ENCODE measurements around the gene BTBD3. TPM values are rescaled to one million over a fixed set of nuclear protein-coding genes. Genes with fewer than 3 reads are reported as not detected.

BTBD3 gene
- total RNA-seq, 2 donors from 2014 or later: 81.7 to 115 TPM

- Histone ChIP-seq H3K9me3 (ENCODE audit: control insufficient read depth, low read length) (no peaks in the 10 kb centered on the region), H3K27ac (ENCODE audit: low read depth, low read length) (no peak overlapping the region), H3K27me3 (ENCODE audit: control insufficient read depth, insufficient read depth, low read length, poor library complexity, severe bottlenecking) (no peaks in the 10 kb centered on the region), H3K36me3 (ENCODE audit: control insufficient read depth, insufficient read depth, low read length) (peaks cover 8% of the 10 kb centered on the region), H3K4me3 (ENCODE audit: low read length) (no peak overlapping the region), H3K4me1 (ENCODE audit: control insufficient read depth, insufficient read depth, low read length) (no peaks in the 10 kb centered on the region), H3K9ac (ENCODE audit: extremely low read depth, low read length, poor library complexity, severe bottlenecking) (no peak overlapping the region)
- H3K27me3 Mint-ChIP-seq (ENCODE audit: insufficient read depth): no peaks in the 10 kb centered on the region
- 96 to 97% methylated on average over 2 to 6 of the region's 6 CpGs for WGBS, 2 experiments (ENCODE audit: insufficient coverage in 1 of 2, insufficient read length in 1 of 2)
- H3K9me3 Mint-ChIP-seq: no peaks in the 10 kb centered on the region
- no peak for TF ChIP-seq CTCF (conservative IDR thresholded peaks at IDR 0.05)
- H3K4me3 Mint-ChIP-seq: no peak overlapping the region
- no peak for DNase-seq
- H3K27ac Mint-ChIP-seq: no peak overlapping the region
- H3K36me3 Mint-ChIP-seq (ENCODE audit: low read depth): peaks cover 19% of the 10 kb centered on the region
- H3K4me1 Mint-ChIP-seq: peaks cover 14% of the 10 kb centered on the region
Observed at GRCh38 chr20:11905460-11906179, 12.1 kb upstream of the BTBD3 start.

GRCh38 chr20:11906626-11907480, 10.8 kb upstream of the BTBD3 start:
- Histone ChIP-seq H3K27me3 (ENCODE audit: control insufficient read depth, insufficient read depth, low read length, poor library complexity, severe bottlenecking) (no peaks in the 10 kb centered on the region), H3K36me3 (ENCODE audit: control insufficient read depth, insufficient read depth, low read length) (peaks cover 8% of the 10 kb centered on the region), H3K27ac (ENCODE audit: low read depth, low read length) (no peak overlapping the region), H3K4me3 (ENCODE audit: low read length) (no peak overlapping the region), H3K9ac (ENCODE audit: extremely low read depth, low read length, poor library complexity, severe bottlenecking) (no peak overlapping the region), H3K9me3 (ENCODE audit: control insufficient read depth, low read length) (no peaks in the 10 kb centered on the region), H3K4me1 (ENCODE audit: control insufficient read depth, insufficient read depth, low read length) (no peaks in the 10 kb centered on the region)
- no peak overlapping the region for H3K27ac Mint-ChIP-seq
- no peak overlapping the region for H3K4me3 Mint-ChIP-seq
- no peaks in the 10 kb centered on the region for H3K27me3 Mint-ChIP-seq (ENCODE audit: insufficient read depth)
- peaks cover 14% of the 10 kb centered on the region for H3K36me3 Mint-ChIP-seq (ENCODE audit: low read depth)
- H3K9me3 Mint-ChIP-seq: no peaks in the 10 kb centered on the region
- H3K4me1 Mint-ChIP-seq: peaks cover 17% of the 10 kb centered on the region
- no peak for DNase-seq
- 98% methylated on average over 4 of the region's 4 CpGs; no CpG with 5 or more reads in 1 of the 2 experiments for WGBS, 2 experiments (ENCODE audit: insufficient coverage in 1 of 2, insufficient read length in 1 of 2)
- TF ChIP-seq CTCF (conservative IDR thresholded peaks at IDR 0.05): no peak

DNA sequence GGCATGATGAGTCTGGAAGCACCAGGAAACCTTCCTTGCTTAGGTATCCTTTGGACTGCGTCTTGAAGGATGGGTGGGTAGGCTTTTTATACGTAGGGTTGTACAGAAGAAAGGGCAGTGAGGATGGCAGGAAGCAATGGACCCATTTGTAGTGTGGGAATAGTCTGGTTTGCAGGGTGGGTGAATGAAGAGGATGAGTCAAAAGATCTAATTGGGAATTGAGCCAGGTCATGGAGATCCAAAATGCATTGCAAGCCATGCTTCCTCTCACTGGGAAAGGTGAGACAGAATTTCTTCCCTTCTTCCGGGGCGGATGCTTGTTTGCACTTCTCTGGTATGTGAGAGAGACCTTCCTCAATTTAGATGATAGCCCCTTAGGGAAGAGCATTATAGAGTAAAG, 10.1 kb upstream of the BTBD3 start:
- Mint-ChIP-seq H3K4me1 (peaks cover 24% of the 10 kb centered on the region), H3K27me3 (ENCODE audit: insufficient read depth) (no peaks in the 10 kb centered on the region), H3K36me3 (ENCODE audit: low read depth) (peaks cover 14% of the 10 kb centered on the region), H3K27ac (no peak overlapping the region), H3K9me3 (no peaks in the 10 kb centered on the region), H3K4me3 (no peak overlapping the region)
- 92 to 93% methylated on average over 2 to 4 of the region's 4 CpGs for WGBS, 2 experiments (ENCODE audit: insufficient coverage in 1 of 2, insufficient read length in 1 of 2)
- no peak overlapping the region for H3K27ac ChIP-seq (ENCODE audit: low read depth, low read length)
- no peaks in the 10 kb centered on the region for H3K9me3 ChIP-seq (ENCODE audit: control insufficient read depth, low read length)
- H3K4me3 ChIP-seq (ENCODE audit: low read length): no peak overlapping the region
- H3K36me3 ChIP-seq (ENCODE audit: control insufficient read depth, insufficient read depth, low read length): peaks cover 4% of the 10 kb centered on the region
- no peak for TF ChIP-seq CTCF (conservative IDR thresholded peaks at IDR 0.05)
- no peak overlapping the region for H3K9ac ChIP-seq (ENCODE audit: extremely low read depth, low read length, poor library complexity, severe bottlenecking)
- no peak for DNase-seq
- H3K4me1 ChIP-seq (ENCODE audit: control insufficient read depth, insufficient read depth, low read length): no peaks in the 10 kb centered on the region
- no peaks in the 10 kb centered on the region for H3K27me3 ChIP-seq (ENCODE audit: control insufficient read depth, insufficient read depth, low read length, poor library complexity, severe bottlenecking)
